ENCODE measurements around the gene TPD52L1. TPM values are rescaled to one million over a fixed set of nuclear protein-coding genes. Genes with fewer than 3 reads are reported as not detected.
A peak's percentile ranks its signal among the peaks of the same experiment; 100 is the strongest.

The TPD52L1 gene
- total and polyA plus RNA-seq, 2 experiments from 2014 or later, result 22.8 to 24.0 TPM

DNA sequence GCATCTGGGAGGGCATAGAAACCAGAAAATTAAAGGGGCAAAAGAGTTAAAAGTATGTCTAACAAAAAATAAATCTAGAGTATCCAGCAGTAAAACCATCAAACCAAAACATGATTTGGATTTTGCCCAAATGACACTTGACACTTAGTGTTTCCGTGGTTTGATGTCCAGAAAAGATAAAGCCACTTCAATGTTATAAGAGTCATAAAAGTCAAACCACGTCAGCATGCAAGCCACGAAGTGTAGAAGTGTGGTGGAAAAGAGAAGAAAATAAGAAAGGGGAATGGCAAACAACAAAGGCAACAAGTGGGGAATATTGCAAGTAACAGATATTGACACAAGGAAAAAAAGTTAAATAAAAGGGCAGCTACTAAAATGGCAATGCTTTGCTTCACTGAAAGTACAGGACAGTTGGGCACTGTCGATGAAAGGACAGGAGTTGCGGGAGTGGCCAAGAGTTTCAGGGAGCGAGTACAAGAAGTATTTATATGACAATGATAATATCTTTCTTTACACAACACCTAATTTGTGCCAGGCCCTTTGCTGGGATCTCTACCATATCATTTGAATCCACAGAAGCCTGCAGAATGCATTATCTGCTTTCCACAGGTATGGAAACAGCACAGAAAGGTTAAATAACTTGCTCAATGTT lies 154.5 kb downstream of the TPD52L1 start (continued):
- TF ChIP-seq, protein P1, sequence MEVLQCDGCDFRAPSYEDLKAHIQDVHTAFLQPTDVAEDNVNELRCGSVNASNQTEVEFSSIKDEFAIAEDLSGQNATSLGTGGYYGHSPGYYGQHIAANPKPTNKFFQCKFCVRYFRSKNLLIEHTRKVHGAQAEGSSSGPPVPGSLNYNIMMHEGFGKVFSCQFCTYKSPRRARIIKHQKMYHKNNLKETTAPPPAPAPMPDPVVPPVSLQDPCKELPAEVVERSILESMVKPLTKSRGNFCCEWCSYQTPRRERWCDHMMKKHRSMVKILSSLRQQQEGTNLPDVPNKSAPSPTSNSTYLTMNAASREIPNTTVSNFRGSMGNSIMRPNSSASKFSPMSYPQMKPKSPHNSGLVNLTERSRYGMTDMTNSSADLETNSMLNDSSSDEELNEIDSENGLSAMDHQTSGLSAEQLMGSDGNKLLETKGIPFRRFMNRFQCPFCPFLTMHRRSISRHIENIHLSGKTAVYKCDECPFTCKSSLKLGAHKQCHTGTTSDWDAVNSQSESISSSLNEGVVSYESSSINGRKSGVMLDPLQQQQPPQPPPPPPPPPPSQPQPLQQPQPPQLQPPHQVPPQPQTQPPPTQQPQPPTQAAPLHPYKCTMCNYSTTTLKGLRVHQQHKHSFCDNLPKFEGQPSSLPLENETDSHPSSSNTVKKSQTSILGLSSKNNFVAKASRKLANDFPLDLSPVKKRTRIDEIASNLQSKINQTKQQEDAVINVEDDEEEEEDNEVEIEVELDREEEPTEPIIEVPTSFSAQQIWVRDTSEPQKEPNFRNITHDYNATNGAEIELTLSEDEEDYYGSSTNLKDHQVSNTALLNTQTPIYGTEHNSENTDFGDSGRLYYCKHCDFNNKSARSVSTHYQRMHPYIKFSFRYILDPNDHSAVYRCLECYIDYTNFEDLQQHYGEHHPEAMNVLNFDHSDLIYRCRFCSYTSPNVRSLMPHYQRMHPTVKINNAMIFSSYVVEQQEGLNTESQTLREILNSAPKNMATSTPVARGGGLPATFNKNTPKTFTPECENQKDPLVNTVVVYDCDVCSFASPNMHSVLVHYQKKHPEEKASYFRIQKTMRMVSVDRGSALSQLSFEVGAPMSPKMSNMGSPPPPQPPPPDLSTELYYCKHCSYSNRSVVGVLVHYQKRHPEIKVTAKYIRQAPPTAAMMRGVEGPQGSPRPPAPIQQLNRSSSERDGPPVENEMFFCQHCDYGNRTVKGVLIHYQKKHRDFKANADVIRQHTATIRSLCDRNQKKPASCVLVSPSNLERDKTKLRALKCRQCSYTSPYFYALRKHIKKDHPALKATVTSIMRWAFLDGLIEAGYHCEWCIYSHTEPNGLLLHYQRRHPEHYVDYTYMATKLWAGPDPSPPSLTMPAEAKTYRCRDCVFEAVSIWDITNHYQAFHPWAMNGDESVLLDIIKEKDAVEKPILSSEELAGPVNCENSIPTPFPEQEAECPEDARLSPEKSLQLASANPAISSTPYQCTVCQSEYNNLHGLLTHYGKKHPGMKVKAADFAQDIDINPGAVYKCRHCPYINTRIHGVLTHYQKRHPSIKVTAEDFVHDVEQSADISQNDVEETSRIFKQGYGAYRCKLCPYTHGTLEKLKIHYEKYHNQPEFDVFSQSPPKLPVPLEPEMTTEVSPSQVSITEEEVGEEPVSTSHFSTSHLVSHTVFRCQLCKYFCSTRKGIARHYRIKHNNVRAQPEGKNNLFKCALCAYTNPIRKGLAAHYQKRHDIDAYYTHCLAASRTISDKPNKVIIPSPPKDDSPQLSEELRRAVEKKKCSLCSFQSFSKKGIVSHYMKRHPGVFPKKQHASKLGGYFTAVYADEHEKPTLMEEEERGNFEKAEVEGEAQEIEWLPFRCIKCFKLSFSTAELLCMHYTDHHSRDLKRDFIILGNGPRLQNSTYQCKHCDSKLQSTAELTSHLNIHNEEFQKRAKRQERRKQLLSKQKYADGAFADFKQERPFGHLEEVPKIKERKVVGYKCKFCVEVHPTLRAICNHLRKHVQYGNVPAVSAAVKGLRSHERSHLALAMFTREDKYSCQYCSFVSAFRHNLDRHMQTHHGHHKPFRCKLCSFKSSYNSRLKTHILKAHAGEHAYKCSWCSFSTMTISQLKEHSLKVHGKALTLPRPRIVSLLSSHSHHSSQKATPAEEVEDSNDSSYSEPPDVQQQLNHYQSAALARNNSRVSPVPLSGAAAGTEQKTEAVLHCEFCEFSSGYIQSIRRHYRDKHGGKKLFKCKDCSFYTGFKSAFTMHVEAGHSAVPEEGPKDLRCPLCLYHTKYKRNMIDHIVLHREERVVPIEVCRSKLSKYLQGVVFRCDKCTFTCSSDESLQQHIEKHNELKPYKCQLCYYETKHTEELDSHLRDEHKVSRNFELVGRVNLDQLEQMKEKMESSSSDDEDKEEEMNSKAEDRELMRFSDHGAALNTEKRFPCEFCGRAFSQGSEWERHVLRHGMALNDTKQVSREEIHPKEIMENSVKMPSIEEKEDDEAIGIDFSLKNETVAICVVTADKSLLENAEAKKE (CRISPR knock-in tag; IDR thresholded peaks at IDR 0.05), result no peak
- no peak for TF ChIP-seq NANOG (IDR thresholded peaks at IDR 0.05; ENCODE audit: borderline replicate concordance)
- TF ChIP-seq JUNB (IDR thresholded peaks at IDR 0.05; ENCODE audit: unreplicated experiment), result no peak

DNA sequence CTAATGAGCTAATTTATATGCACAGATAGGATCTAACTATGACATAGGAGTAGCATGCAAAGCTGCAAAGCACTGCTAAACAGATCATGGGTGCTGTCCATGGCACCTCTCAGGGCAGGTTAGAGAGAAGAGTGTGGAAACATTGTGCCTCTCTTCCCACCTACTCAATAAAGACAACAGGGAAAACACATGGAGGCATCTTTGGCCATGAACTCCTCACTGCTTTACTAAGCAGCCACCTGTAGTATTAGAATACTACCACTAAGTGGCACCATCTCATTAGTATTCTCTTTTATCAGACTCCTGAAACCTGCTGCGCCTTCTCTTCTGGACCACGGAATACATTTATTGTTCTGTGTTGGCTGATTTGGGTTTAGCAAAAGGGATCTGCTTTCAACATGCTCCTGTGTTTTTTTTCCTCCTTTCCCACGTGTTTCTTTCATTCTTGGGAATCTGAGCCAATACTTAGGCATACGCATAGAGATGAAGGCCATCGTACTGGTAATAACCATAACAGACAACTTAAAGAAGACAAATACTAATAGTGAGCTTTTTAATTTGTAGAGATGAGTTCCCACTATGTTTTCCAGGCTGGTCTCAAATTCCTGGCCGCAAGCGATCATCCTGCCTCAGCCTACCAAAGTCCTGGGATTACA lies 157.5 kb downstream of the TPD52L1 start:
- no peaks in the 10 kb centered on the region for H3K36me3 ChIP-seq (ENCODE audit: insufficient read depth)
- no peak for TF ChIP-seq POLR2AphosphoS5 (IDR thresholded peaks at IDR 0.05; ENCODE audit: low read depth)
- TF ChIP-seq, protein P2, sequence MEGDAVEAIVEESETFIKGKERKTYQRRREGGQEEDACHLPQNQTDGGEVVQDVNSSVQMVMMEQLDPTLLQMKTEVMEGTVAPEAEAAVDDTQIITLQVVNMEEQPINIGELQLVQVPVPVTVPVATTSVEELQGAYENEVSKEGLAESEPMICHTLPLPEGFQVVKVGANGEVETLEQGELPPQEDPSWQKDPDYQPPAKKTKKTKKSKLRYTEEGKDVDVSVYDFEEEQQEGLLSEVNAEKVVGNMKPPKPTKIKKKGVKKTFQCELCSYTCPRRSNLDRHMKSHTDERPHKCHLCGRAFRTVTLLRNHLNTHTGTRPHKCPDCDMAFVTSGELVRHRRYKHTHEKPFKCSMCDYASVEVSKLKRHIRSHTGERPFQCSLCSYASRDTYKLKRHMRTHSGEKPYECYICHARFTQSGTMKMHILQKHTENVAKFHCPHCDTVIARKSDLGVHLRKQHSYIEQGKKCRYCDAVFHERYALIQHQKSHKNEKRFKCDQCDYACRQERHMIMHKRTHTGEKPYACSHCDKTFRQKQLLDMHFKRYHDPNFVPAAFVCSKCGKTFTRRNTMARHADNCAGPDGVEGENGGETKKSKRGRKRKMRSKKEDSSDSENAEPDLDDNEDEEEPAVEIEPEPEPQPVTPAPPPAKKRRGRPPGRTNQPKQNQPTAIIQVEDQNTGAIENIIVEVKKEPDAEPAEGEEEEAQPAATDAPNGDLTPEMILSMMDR (conservative IDR thresholded peaks at IDR 0.05; ENCODE audit: low read depth in 2 of 2), result peak; percentile 83 to 92
- no peak overlapping the region for H3K27ac ChIP-seq (ENCODE audit: low read depth)
- no peaks in the 10 kb centered on the region for H3F3A ChIP-seq (replicated peaks; ENCODE audit: low read depth)
- no peak overlapping the region for H3K4me2 ChIP-seq
- DNase-seq (ENCODE audit: low spot score) (peak; percentile 86), ATAC-seq (peak; percentile 80)
- Mint-ChIP-seq H3K36me3 (ENCODE audit: low read depth) (no peaks in the 10 kb centered on the region), H3K4me3 (no peak overlapping the region), H3K27me3 (ENCODE audit: insufficient read depth, low read depth, poor library complexity) (no peaks in the 10 kb centered on the region), H3K27ac (no peak overlapping the region), H3K9me3 (no peaks in the 10 kb centered on the region), H3K4me1 (peaks cover 6% of the 10 kb centered on the region)
- H3K27me3 ChIP-seq (ENCODE audit: insufficient read depth), result no peaks in the 10 kb centered on the region
- no peak overlapping the region for H2AFZ ChIP-seq
- no peaks in the 10 kb centered on the region for H3K9me2 ChIP-seq (ENCODE audit: insufficient read depth)
- no peak overlapping the region for H3K4me3 ChIP-seq
- no peaks in the 10 kb centered on the region for H4K20me1 ChIP-seq (replicated peaks; ENCODE audit: insufficient read depth)
- peaks cover 6% of the 10 kb centered on the region; the same call in 1 of the 2 replicates for H3K4me1 ChIP-seq (ENCODE audit: insufficient read depth)
- H3K79me2 ChIP-seq (replicated peaks; ENCODE audit: insufficient read depth), result no peaks in the 10 kb centered on the region

Data from GM23338 (cell line).